GM12878 (cell line): Measurements from ENCODE around the gene AHNAK. TPM values are rescaled to one million over a fixed set of nuclear protein-coding genes. Genes with fewer than 3 reads are reported as not detected.
A peak's percentile ranks its signal among the peaks of the same experiment; 100 is the strongest.

ENCODE experiments used
- ATAC-seq: fragments of 200-7000 bp; cut with Tn5 transposase; 3 replicates; pipeline ENCODE4 v1.9.1; 2020; ENCODE audit warnings: mild to moderate bottlenecking, moderate library complexity
- BruUV-seq: library from RNA; stranded (reverse); fragments of 400-500 nt; replicated peaks from 2 replicates; lab custom pipeline; 2021; lab: Mats Ljungman, UMichigan
- CTCF ChIA-PET: fragments of 300-600 bp; sonication (Branson Sonifier 250); formaldehyde crosslinking; extraction: SDS; loops from one replicate; lab custom pipeline; 2021; ENCODE audit warnings: inconsistent platforms; lab: Yijun Ruan, JAX
- POLR2A ChIA-PET: fragments of 350-600 bp; formaldehyde crosslinking; extraction: SDS; loops from one replicate; lab custom pipeline; 2021; ENCODE audit warnings: inconsistent platforms; lab: Charles Lee
- RAD21 ChIA-PET: fragments of 300-600 bp; sonication (Branson Sonifier 250); formaldehyde crosslinking; loops from one replicate; lab custom pipeline; 2023; ENCODE audit warnings: antibody characterized with exemption; ENCODE audit not compliant: unreplicated experiment; lab: Charles Lee
- SMC1A ChIA-PET: fragments of 300-600 bp; sonication (Branson Sonifier 250); formaldehyde crosslinking; loops from one replicate; lab custom pipeline; 2023; ENCODE audit not compliant: unreplicated experiment, uncharacterized antibody; lab: Charles Lee
- DNase-seq: peaks from one replicate; pipeline ENCODE4 v3.0.0-alpha.2; 2011; ENCODE audit warnings: low read depth, low spot score
- FAIRE-seq: peaks from 3 replicates; lab custom pipeline; 2011; peaks lifted over from hg19 to GRCh38; lab: Jason Lieb, UNC
- H2AFZ ChIP-seq: 2 replicates; pipeline ENCODE4 v1.6.0; 2011; ENCODE audit warnings: low read depth, low read length, control low read depth; ENCODE audit not compliant: control insufficient read depth
- H3K27ac ChIP-seq: 2 replicates; pipeline ENCODE4 v1.5.1; 2011; ENCODE audit warnings: control low read depth; ENCODE audit not compliant: control insufficient read depth, insufficient read depth
- H3K27me3 ChIP-seq, 2 experiments: replicated peaks in 1 of 2; 2 replicates each; pipeline versions ENCODE4 v1.6.0 to v1.6.1; 2011; ENCODE audit warnings: low read length in 1 of 2; ENCODE audit not compliant: control insufficient read depth in 2 of 2, insufficient read depth in 2 of 2
- H3K36me3 ChIP-seq, 2 experiments: 2 replicates each; pipeline ENCODE4 v1.5.1; 2011; ENCODE audit warnings: low read length in 1 of 2; ENCODE audit not compliant: control insufficient read depth in 2 of 2, insufficient read depth in 2 of 2
- H3K4me1 ChIP-seq: 2 replicates; pipeline ENCODE4 v1.6.1; 2011; ENCODE audit warnings: mild to moderate bottlenecking, low read length, moderate library complexity, mixed read lengths; ENCODE audit not compliant: control insufficient read depth, insufficient read depth
- H3K4me2 ChIP-seq: 2 replicates; pipeline ENCODE4 v1.6.0; 2011; ENCODE audit warnings: control low read depth; ENCODE audit not compliant: control insufficient read depth, insufficient read depth
- H3K4me3 ChIP-seq: fragments of 200-600 bp; sonication (generic); 2 replicates; pipeline ENCODE4 v1.5.1; 2016
- H3K79me2 ChIP-seq: 2 replicates; pipeline ENCODE4 v1.6.0; 2011; ENCODE audit warnings: low read length; ENCODE audit not compliant: control insufficient read depth, insufficient read depth
- H3K9ac ChIP-seq: 2 replicates; pipeline ENCODE4 v1.8.0; 2011; ENCODE audit warnings: low read length, control low read depth, mixed read lengths; ENCODE audit not compliant: control insufficient read depth, insufficient read depth
- H3K9me3 ChIP-seq: replicated peaks from 3 replicates; pipeline ENCODE4 v1.5.1; 2011; ENCODE audit warnings: mild to moderate bottlenecking, low read length; ENCODE audit not compliant: control insufficient read depth, insufficient read depth
- H4K20me1 ChIP-seq: 2 replicates; pipeline ENCODE4 v1.6.0; 2011; ENCODE audit not compliant: control insufficient read depth, insufficient read depth
- FOS ChIP-seq: IDR thresholded peaks from 3 replicates; pipeline ENCODE4 v1.6.1; 2011; ENCODE audit warnings: borderline replicate concordance; ENCODE audit not compliant: insufficient read length; ENCODE audit errors: extremely low read depth
- HSF1 ChIP-seq: fragments of 150-350 bp; IDR thresholded peaks from 2 replicates; pipeline ENCODE4 v1.6.1; 2014; ENCODE audit warnings: mild to moderate bottlenecking, low read depth, low read length
- IRF4 ChIP-seq: IDR thresholded peaks from 2 replicates; pipeline ENCODE4 v1.6.1; 2011; ENCODE audit warnings: low read depth, low read length
- NFYA ChIP-seq: IDR thresholded peaks from 2 replicates; pipeline ENCODE4 v1.6.1; 2011; ENCODE audit warnings: low read depth, mild to moderate bottlenecking, low read length, improper control_type of control experiment, borderline replicate concordance
- RAD51 ChIP-seq: fragments of 450-650 bp; IDR thresholded peaks from 2 replicates; pipeline ENCODE4 v1.6.1; 2016; ENCODE audit warnings: moderate library complexity, mild to moderate bottlenecking, inconsistent platforms
- SPI1 ChIP-seq: IDR thresholded peaks from 2 replicates; pipeline ENCODE4 v1.6.1; 2011; ENCODE audit warnings: low read depth, mild to moderate bottlenecking, low read length, moderate library complexity, borderline replicate concordance; ENCODE audit not compliant: insufficient read depth
- TCF7 ChIP-seq: IDR thresholded peaks from 2 replicates; pipeline ENCODE4 v1.6.1; 2014; ENCODE audit warnings: antibody characterized with exemption, borderline replicate concordance
- ZNF592 ChIP-seq: fragments of 450-650 bp; IDR thresholded peaks from 2 replicates; pipeline ENCODE4 v1.6.1; 2017; ENCODE audit warnings: mild to moderate bottlenecking, moderate library complexity
- WGBS: methylation state at CpG from one replicate; pipeline ENCODE4 v1.1.6; 2016; ENCODE audit warnings: low lambda C conversion rate; ENCODE audit not compliant: insufficient replicate concordance, insufficient coverage; ENCODE audit errors: missing lambda C conversion rate; 5-methylcytosine and 5-hydroxymethylcytosine counted together
- in situ Hi-C: fragments of 300-500 bp; cut with MboI; formaldehyde crosslinking; loops from 9 replicates; pipeline ENCODE4 v1.14.3; 2018; ENCODE audit warnings: mixed read lengths
- intact Hi-C: fragments of 100-400 bp; cut with micrococcal nuclease; formaldehyde crosslinking; loops from one replicate; pipeline ENCODE4 v1.14.2; 2022; ENCODE audit not compliant: unreplicated experiment
- polyA plus RNA-seq, 11 experiments: library from polyadenylated mRNA; depleted of rRNA in 4 of 11; unstranded in 6 of 11; stranded (reverse) in 5 of 11; fragments of >200 nt; fragmentation: Nextera tagmentation in 4 of 11; fragmentation: Illumina TruSeq in 1 of 11; extraction: Ambion mirVana in 4 of 11; extraction: Trizol in 1 of 11; gene quantifications; 1 replicate in 1 of 11; 2 replicates in 10 of 11; pipeline versions ENCODE4 v1.2.1 to v1.2.3, GENCODE V29; 2011 to 2016; ENCODE audit warnings: inconsistent platforms in 2 of 11, missing spikeins in 2 of 11, low read depth in 1 of 11
- total RNA-seq, 4 experiments: library from RNA; depleted of rRNA in 3 of 4; stranded (reverse); fragments of >200 nt in 3 of 4; fragmentation: Illumina TruSeq in 1 of 4; extraction: Trizol in 1 of 4; gene quantifications; 2 replicates each; pipeline versions ENCODE4 v1.2.1 to v1.2.3, GENCODE V29; 2013 to 2021

Gene AHNAK
- total and polyA plus RNA-seq, 10 of the 15 experiments (the other 5 are each of a cell fraction or from before 2014, with no cell fraction given), result 0.76 to 90.3 (median 19.4) TPM

GRCh38 chr11:62546929-62547625 is 471 bp upstream of the AHNAK start:
- H3K9ac ChIP-seq, result no peak overlapping the region
- RAD21 ChIA-PET, result interaction anchor here (0.8 to 9.1 kb wide), 5 partner anchors 9 to 122 kb away, joined by 3 to 313 read pairs (median 4); partner anchors contain the start of gene EEF1G
- FAIRE-seq (no peak), ATAC-seq (peak; percentile 0; the same call in 1 of the 3 replicates), DNase-seq (no peak)
- POLR2A ChIA-PET, result interaction anchor here (10.3 kb wide), 1 partner anchor 9 kb away, joined by 188 read pairs; no protein-coding TSS in a partner anchor
- peaks cover 39% of the 10 kb centered on the region for H3K79me2 ChIP-seq
- peak overlapping the region; percentile 97; the same call in 1 of the 2 replicates for H3K4me2 ChIP-seq
- SMC1A ChIA-PET, result interaction anchor here (1.5 kb wide), 1 partner anchor 10 kb away, joined by 5 read pairs; no protein-coding TSS in a partner anchor
- H3K36me3 ChIP-seq, result no peaks in the 10 kb centered on the region
- H3K4me1 ChIP-seq, result peaks cover 54% of the 10 kb centered on the region
- H4K20me1 ChIP-seq, result no peaks in the 10 kb centered on the region; the same call in 1 of the 2 replicates
- H3K9me3 ChIP-seq, result no peaks in the 10 kb centered on the region
- peak overlapping the region; percentile 84 for H3K4me3 ChIP-seq
- TF ChIP-seq ZNF592 (no peak), HSF1 (no peak), IRF4 (no peak), RAD51 (no peak), TCF7 (no peak), FOS (no peak), NFYA (no peak), SPI1 (no peak)
- H2AFZ ChIP-seq, result no peak overlapping the region
- intact Hi-C loops, result no loop called here
- 33% methylated on average over 30 of the region's 40 CpGs for WGBS
- H3K27ac ChIP-seq, result no peak overlapping the region
- in situ Hi-C loops, result no loop called here
- no TSS peak for BruUV-seq
- no peaks in the 10 kb centered on the region; a peak in 2 of 4 replicates for H3K27me3 ChIP-seq
- CTCF ChIA-PET, result interaction anchor here (0.7 to 1.6 kb wide), 3 partner anchors 11 to 125 kb away, joined by 3 to 8 read pairs (median 4); no protein-coding TSS in a partner anchor
